Mesenchymal stem cell (in vitro differentiated cells and primary cell): ENCODE results near the gene KDM1A.

Experiments used
- DNase-seq: peaks from one replicate; pipeline ENCODE4 v3.0.0-alpha.2; 2013
- H2AFZ ChIP-seq: one replicate; pipeline ENCODE4 v1.6.1; 2013; ENCODE audit warnings: low read depth, mild to moderate bottlenecking, control low read depth, inconsistent platforms, low read length, moderate library complexity
- H2AK5ac ChIP-seq: 2 replicates; pipeline ENCODE4 v1.6.1; 2013; ENCODE audit warnings: low read length, moderate library complexity, mild to moderate bottlenecking, inconsistent platforms; ENCODE audit not compliant: severe bottlenecking
- H2BK120ac ChIP-seq: one replicate; pipeline ENCODE4 v1.6.1; 2013; ENCODE audit warnings: low read depth, mild to moderate bottlenecking, inconsistent platforms, low read length, moderate library complexity
- H2BK12ac ChIP-seq, 2 experiments: one replicate each; pipeline ENCODE4 v1.6.1; 2013; ENCODE audit warnings: inconsistent platforms in 2 of 2, low read length in 2 of 2, mild to moderate bottlenecking in 2 of 2, moderate library complexity in 2 of 2, control low read depth in 1 of 2
- H2BK15ac ChIP-seq: one replicate; pipeline ENCODE4 v1.6.1; 2013; ENCODE audit warnings: mild to moderate bottlenecking, low read depth, inconsistent platforms; ENCODE audit not compliant: poor library complexity, severe bottlenecking
- H2BK5ac ChIP-seq: 2 replicates; pipeline ENCODE4 v1.6.1; 2013; ENCODE audit warnings: low read depth, mild to moderate bottlenecking, low read length, control low read depth, inconsistent platforms; ENCODE audit not compliant: poor library complexity, severe bottlenecking
- H3K14ac ChIP-seq, 2 experiments: one replicate each; pipeline ENCODE4 v1.6.1; 2013; ENCODE audit warnings: inconsistent platforms in 2 of 2, low read length in 2 of 2, control low read depth in 1 of 2, mild to moderate bottlenecking in 1 of 2, moderate library complexity in 1 of 2
- H3K18ac ChIP-seq, 2 experiments: one replicate each; pipeline ENCODE4 v1.6.1; 2013; ENCODE audit warnings: inconsistent platforms in 2 of 2, low read length in 2 of 2, control low read depth in 1 of 2, low read depth in 1 of 2, mild to moderate bottlenecking in 1 of 2
- H3K23ac ChIP-seq, 2 experiments: one replicate each; pipeline ENCODE4 v1.6.1; 2013; ENCODE audit warnings: inconsistent platforms in 2 of 2, low read length in 2 of 2, mild to moderate bottlenecking in 2 of 2, moderate library complexity in 2 of 2, control low read depth in 1 of 2
- H3K27ac ChIP-seq: 2 replicates; pipeline ENCODE4 v1.5.1; 2013; ENCODE audit warnings: mild to moderate bottlenecking, moderate library complexity, low read length, control low read depth, inconsistent platforms; ENCODE audit not compliant: poor library complexity, severe bottlenecking
- H3K27me3 ChIP-seq, 2 experiments: 2 replicates each; pipeline versions ENCODE4 v1.6.1 to v1.7.0; 2013; ENCODE audit warnings: low read length in 2 of 2, mild to moderate bottlenecking in 2 of 2, moderate library complexity in 2 of 2, control low read depth in 1 of 2, inconsistent platforms in 1 of 2; ENCODE audit not compliant: control insufficient read depth in 1 of 2, insufficient read depth in 1 of 2
- H3K36me3 ChIP-seq, 2 experiments: 2 replicates each; pipeline versions ENCODE4 v1.6.1 to v1.7.0; 2013; ENCODE audit warnings: low read length in 2 of 2, control low read depth in 1 of 2, inconsistent platforms in 1 of 2, low read depth in 1 of 2, mild to moderate bottlenecking in 1 of 2; ENCODE audit not compliant: insufficient read depth in 2 of 2, control insufficient read depth in 1 of 2
- H3K4ac ChIP-seq, 2 experiments: one replicate each; pipeline ENCODE4 v1.6.1; 2013; ENCODE audit warnings: inconsistent platforms in 2 of 2, low read length in 2 of 2, mild to moderate bottlenecking in 2 of 2, moderate library complexity in 2 of 2, control low read depth in 1 of 2, low read depth in 1 of 2
- H3K4me1 ChIP-seq: 2 replicates; pipeline ENCODE4 v1.6.1; 2013; ENCODE audit warnings: low read depth, low read length, control low read depth; ENCODE audit not compliant: control insufficient read depth, insufficient read depth
- H3K4me2 ChIP-seq: 2 replicates; pipeline ENCODE4 v1.6.1; 2013; ENCODE audit warnings: low read length, mild to moderate bottlenecking, inconsistent platforms; ENCODE audit not compliant: poor library complexity, severe bottlenecking
- H3K4me3 ChIP-seq, 2 experiments: 2 replicates each; pipeline versions ENCODE4 v1.5.1 to v1.7.0; 2013; ENCODE audit warnings: low read length in 2 of 2, mild to moderate bottlenecking in 2 of 2, control low read depth in 1 of 2, low read depth in 1 of 2; ENCODE audit not compliant: insufficient read depth in 1 of 2
- H3K79me1 ChIP-seq: replicated peaks from 2 replicates; pipeline ENCODE4 v1.6.1; 2013; ENCODE audit warnings: mild to moderate bottlenecking, control low read depth, low read length, inconsistent platforms; ENCODE audit not compliant: poor library complexity, severe bottlenecking
- H3K9ac ChIP-seq: 2 replicates; pipeline ENCODE4 v1.7.0; 2013; ENCODE audit warnings: mild to moderate bottlenecking, low read length, moderate library complexity
- H3K9me3 ChIP-seq: 2 replicates; pipeline ENCODE4 v1.7.0; 2013; ENCODE audit warnings: mild to moderate bottlenecking, low read length; ENCODE audit not compliant: control insufficient read depth
- H4K8ac ChIP-seq: one replicate; pipeline ENCODE4 v1.6.1; 2013; ENCODE audit warnings: inconsistent platforms, mild to moderate bottlenecking, low read length, moderate library complexity
- H4K91ac ChIP-seq: one replicate; pipeline ENCODE4 v1.6.1; 2013; ENCODE audit warnings: mild to moderate bottlenecking, low read length, inconsistent platforms
- WGBS: methylation state at CpG from one replicate; pipeline ENCODE4 v1.1.7; 2013; ENCODE audit warnings: mixed read lengths; 5-methylcytosine and 5-hydroxymethylcytosine counted together

KDM1A gene

DNA sequence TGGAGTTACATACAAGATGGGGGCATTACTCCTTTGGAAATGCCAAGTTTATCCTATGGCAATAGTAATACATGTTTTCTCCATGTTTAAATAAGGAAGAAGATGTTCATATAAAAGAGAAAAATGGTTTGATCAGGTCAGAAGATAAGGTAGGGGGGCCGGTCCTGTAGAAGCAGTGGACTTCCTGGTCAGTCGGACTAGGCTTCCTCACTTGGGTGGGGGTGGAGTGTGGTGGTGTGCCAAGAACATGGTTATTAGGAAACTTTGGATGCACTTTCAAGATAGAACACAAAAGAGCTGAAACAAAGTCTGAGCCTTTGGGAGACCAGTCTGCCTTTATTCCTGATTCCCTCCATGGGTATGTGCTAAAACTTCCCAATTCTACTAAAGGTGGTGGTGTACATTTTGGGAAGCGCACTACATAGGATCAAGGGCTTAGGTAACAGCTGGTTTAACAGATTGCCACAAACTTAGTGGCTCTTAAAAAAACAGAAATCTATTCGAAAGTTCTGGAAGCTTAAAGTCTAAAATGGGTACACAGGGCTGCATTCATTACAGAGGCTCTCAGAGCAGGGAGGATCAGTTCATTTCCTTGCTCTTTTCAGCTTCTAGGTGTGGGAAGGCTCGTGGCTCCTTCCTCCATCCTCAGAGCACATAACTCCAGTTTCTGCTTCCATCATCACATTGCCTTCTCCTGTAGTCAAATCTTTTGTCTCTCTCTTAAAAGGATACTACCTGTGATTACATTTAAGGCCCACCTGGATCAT is 64.6 kb downstream of the KDM1A start:
- Histone ChIP-seq H3K79me1 (peaks cover 31% of the 10 kb centered on the region), H3K9ac (no peak overlapping the region), H3K4me1 (no peaks in the 10 kb centered on the region), H4K8ac (no peak overlapping the region), H2BK120ac (no peak overlapping the region), H3K9me3 (no peaks in the 10 kb centered on the region), H3K18ac (no peak overlapping the region), H2BK5ac (no peak overlapping the region), H3K4me3 (no peak overlapping the region), H3K36me3 (peaks cover 67 to 100% of the 10 kb centered on the region in 2 experiments), H2BK15ac (no peak overlapping the region), H3K4me2 (no peak overlapping the region), H2BK12ac (no peak overlapping the region), H2AFZ (no peak overlapping the region), H3K14ac (no peak overlapping the region), H3K23ac (no peak overlapping the region), H3K27ac (no peak overlapping the region), H3K27me3 (no peaks in the 10 kb centered on the region), H3K4ac (no peak overlapping the region), H2AK5ac (no peak overlapping the region), H4K91ac (no peak overlapping the region)
- WGBS: 91% methylated on average over 5 of the region's 5 CpGs
- no peak for DNase-seq

DNA sequence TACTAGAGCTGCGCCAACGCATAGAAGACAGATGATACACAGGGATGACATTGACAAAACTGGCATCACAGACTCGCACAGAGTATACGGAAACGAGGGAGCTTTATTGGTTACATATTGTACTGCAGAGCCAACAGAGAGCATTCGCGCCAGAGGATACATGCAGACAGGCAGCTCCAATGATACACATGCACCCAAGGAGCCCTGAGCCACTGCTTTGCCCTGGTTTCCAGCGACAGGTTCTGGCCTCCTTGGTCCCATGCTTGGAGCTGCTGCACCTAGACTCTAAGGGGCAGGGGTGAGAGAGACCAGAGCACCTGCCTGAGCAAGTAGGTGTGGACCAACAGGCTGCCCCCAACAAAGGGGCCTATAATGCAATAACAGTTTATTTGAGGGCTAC is 65.6 kb downstream of the KDM1A start:
- WGBS: 96% methylated on average over 8 of the region's 8 CpGs
- no peak overlapping the region for H3K4me2 ChIP-seq

DNA sequence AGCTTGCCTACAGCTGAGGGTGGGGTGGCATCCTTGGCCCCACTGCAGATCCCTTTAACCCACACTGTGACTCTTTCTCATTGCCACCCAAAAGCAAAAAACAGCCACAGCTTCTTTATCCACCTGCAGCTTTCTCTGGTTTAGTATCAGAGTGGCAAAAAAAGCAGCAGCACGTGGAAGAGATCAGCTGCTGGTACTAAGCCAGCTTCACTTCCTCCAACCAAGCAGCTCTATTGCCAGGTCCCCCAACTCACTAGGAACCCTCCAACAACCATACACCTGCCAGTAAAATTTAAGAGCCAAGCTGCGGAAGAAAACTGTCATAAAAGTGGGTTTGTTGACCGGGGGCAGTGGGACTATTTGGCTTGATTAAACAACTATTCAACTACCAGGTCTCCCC is 66.4 kb downstream of the KDM1A start:
- H2BK15ac ChIP-seq: no peak overlapping the region
- no peak overlapping the region for H3K4me2 ChIP-seq
- DNase-seq: no peak
- H4K91ac ChIP-seq: no peak overlapping the region
- no peak overlapping the region for H3K4ac ChIP-seq
- peaks cover 35% of the 10 kb centered on the region for H3K79me1 ChIP-seq
- no peak overlapping the region for H3K14ac ChIP-seq
- no peak overlapping the region for H3K4me3 ChIP-seq
- H2AK5ac ChIP-seq: no peak overlapping the region
- no peaks in the 10 kb centered on the region for H3K4me1 ChIP-seq
- no peak overlapping the region for H3K9ac ChIP-seq
- H3K27me3 ChIP-seq: no peaks in the 10 kb centered on the region
- no peak overlapping the region for H2BK12ac ChIP-seq
- H3K18ac ChIP-seq: no peak overlapping the region
- H2BK120ac ChIP-seq: no peak overlapping the region
- H2AFZ ChIP-seq: no peak overlapping the region
- no peak overlapping the region for H4K8ac ChIP-seq
- WGBS: 97% methylated on average over 3 of the region's 3 CpGs
- H3K27ac ChIP-seq: no peak overlapping the region
- no peak overlapping the region for H2BK5ac ChIP-seq
- no peaks in the 10 kb centered on the region for H3K9me3 ChIP-seq
- peaks cover 63 to 95% of the 10 kb centered on the region in 2 experiments for H3K36me3 ChIP-seq
- H3K23ac ChIP-seq: no peak overlapping the region

More for the DNA sequence above, 65.6 kb downstream of the KDM1A start:
- H3K14ac ChIP-seq: no peak overlapping the region
- no peak overlapping the region for H3K4me3 ChIP-seq
- no peak overlapping the region for H2BK120ac ChIP-seq
- no peak overlapping the region for H2BK12ac ChIP-seq
- H4K8ac ChIP-seq: no peak overlapping the region
- no peak for DNase-seq
- no peak overlapping the region for H4K91ac ChIP-seq
- H3K9ac ChIP-seq: no peak overlapping the region
- peaks cover 64 to 95% of the 10 kb centered on the region in 2 experiments for H3K36me3 ChIP-seq
- H3K27me3 ChIP-seq: no peaks in the 10 kb centered on the region
- no peaks in the 10 kb centered on the region for H3K4me1 ChIP-seq
- H2AK5ac ChIP-seq: no peak overlapping the region
- no peaks in the 10 kb centered on the region for H3K9me3 ChIP-seq
- H3K23ac ChIP-seq: no peak overlapping the region
- no peak overlapping the region for H2BK5ac ChIP-seq
- H3K4ac ChIP-seq: no peak overlapping the region
- H3K79me1 ChIP-seq: peaks cover 33% of the 10 kb centered on the region
- no peak overlapping the region for H2BK15ac ChIP-seq
- H3K18ac ChIP-seq: no peak overlapping the region
- no peak overlapping the region for H2AFZ ChIP-seq
- H3K27ac ChIP-seq: no peak overlapping the region

DNA sequence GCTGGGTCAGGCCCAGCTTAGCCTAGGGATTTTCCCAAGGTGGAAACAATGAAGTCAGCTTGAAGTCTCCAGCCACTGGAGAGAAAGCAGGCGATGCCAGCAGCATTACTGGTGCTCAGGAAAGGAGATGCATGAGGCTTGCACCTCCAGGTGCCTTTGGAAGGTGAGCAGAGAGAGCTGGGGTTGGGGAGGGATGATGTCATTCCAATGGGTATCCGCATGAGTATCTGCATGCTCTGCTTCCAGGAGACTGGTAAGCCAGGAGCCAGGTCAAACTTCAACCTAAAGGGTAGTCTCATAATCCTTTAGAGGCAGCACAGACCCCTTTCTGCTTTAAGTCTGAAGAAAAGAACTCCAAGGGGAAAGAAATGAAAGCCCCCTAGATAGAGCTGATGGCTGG is 68.8 kb downstream of the KDM1A start:
- H3K27ac ChIP-seq: no peak overlapping the region
- H3K9ac ChIP-seq: no peak overlapping the region
- DNase-seq: no peak
- no peaks in the 10 kb centered on the region for H3K4me1 ChIP-seq
- no peak overlapping the region for H3K18ac ChIP-seq
- no peak overlapping the region for H3K14ac ChIP-seq
- no peak overlapping the region for H4K8ac ChIP-seq
- no peak overlapping the region for H2AFZ ChIP-seq
- no peak overlapping the region for H3K23ac ChIP-seq
- no peak overlapping the region for H3K4me3 ChIP-seq
- no peak overlapping the region for H3K4me2 ChIP-seq
- no peak overlapping the region for H2BK120ac ChIP-seq
- WGBS: 100% methylated on average over 2 of the region's 2 CpGs
- H2BK5ac ChIP-seq: no peak overlapping the region
- H2AK5ac ChIP-seq: no peak overlapping the region
- no peak overlapping the region for H4K91ac ChIP-seq
- H2BK12ac ChIP-seq: no peak overlapping the region
- H2BK15ac ChIP-seq: no peak overlapping the region
- H3K79me1 ChIP-seq: peaks cover 50% of the 10 kb centered on the region
- no peaks in the 10 kb centered on the region for H3K27me3 ChIP-seq
- H3K36me3 ChIP-seq: peaks cover 72 to 95% of the 10 kb centered on the region in 2 experiments
- no peaks in the 10 kb centered on the region for H3K9me3 ChIP-seq
- H3K4ac ChIP-seq: no peak overlapping the region
